ENCODE measurements around the gene EFCAB3.
"Not testable (repeated sequence)": the region's sequence is repeated elsewhere in the genome, so short reads cannot be mapped to it uniquely, and the experiment has no call there.

DNA sequence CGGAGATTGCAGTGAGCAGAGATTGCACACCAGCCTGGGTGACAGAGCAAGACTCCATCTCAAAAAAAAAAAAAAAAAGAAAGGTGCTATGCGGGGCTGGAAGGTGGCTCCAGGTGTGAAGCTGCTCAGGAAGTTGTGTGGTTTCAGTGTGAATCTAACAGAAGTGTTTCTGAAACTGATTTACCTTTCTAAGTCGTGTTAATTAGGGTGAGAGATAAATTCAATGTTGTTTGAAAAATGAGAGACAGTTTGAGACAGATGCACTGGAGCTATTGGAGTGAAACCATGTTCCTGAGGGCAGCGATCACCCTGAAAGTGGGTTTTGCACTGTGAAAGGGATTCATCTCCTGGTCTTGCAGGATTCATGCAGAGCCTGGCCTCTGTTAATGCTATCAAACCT, 73.3 kb downstream of the EFCAB3 start:
- TF ChIP-seq, protein P1, sequence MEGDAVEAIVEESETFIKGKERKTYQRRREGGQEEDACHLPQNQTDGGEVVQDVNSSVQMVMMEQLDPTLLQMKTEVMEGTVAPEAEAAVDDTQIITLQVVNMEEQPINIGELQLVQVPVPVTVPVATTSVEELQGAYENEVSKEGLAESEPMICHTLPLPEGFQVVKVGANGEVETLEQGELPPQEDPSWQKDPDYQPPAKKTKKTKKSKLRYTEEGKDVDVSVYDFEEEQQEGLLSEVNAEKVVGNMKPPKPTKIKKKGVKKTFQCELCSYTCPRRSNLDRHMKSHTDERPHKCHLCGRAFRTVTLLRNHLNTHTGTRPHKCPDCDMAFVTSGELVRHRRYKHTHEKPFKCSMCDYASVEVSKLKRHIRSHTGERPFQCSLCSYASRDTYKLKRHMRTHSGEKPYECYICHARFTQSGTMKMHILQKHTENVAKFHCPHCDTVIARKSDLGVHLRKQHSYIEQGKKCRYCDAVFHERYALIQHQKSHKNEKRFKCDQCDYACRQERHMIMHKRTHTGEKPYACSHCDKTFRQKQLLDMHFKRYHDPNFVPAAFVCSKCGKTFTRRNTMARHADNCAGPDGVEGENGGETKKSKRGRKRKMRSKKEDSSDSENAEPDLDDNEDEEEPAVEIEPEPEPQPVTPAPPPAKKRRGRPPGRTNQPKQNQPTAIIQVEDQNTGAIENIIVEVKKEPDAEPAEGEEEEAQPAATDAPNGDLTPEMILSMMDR (IDR thresholded peaks at IDR 0.05; ENCODE audit: insufficient read depth, low read depth, low read length) = not testable (repeated sequence)
- TF ChIP-seq EZH2 (IDR thresholded peaks at IDR 0.05; ENCODE audit: insufficient read depth, low read length) = not testable (repeated sequence)

Measured in astrocyte (in vitro differentiated cells and primary cell).